GM12874 (cell line): ENCODE results near the gene FGFRL1.

Experiments used
- CTCF ChIP-seq: IDR thresholded peaks from 2 replicates; pipeline ENCODE4 v1.5.1; 2011; ENCODE audit warnings: low read depth, mild to moderate bottlenecking, control low read depth, low read length, moderate library complexity; ENCODE audit not compliant: insufficient read depth

The FGFRL1 gene

GRCh38 chr4:1057403-1057745 is 45.9 kb downstream of the FGFRL1 start:
- TF ChIP-seq CTCF = no peak

DNA sequence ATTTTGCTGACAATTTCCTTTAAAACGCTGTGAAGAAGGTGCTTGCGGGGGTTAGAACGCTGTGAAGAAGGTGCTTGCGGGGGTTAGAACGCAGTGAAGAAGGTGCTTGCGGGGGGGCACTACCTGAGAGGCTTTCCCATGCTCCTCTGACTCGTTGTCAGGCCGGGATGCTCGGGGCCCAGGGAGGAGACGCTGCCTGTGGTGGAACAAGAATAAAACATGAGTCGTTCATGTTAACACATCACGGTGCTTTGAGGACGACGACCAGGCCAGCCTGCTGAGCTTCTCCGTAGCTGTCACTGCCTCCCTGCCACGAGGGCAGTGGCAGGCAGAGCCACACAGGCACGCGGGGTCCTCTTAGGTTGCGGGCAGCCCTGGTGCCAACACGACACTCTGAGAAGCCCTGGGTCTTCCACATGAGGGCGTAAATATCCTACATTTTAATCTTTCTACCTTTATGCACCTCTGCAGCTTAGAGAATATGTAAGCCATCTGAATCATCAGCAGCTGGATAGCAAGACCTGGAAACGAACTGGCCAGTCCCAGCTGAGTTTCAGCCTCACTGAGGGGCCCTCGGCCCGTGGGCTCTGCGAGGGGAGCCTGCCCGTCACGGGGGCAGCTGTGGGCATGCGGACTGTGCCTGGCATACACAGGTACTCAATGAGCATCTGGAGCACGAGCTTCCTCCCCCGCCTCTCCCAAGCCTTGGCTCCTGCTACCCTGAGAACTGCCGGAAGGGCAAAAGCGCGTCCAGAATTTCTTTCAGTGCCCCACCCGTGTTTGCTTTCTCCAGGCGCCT is 47.0 kb downstream of the FGFRL1 start:
- no peak for TF ChIP-seq CTCF

- TF ChIP-seq CTCF = no peak
These were observed 47.7 kb downstream of the FGFRL1 start for GRCh38 chr4:1058997-1059665.

DNA sequence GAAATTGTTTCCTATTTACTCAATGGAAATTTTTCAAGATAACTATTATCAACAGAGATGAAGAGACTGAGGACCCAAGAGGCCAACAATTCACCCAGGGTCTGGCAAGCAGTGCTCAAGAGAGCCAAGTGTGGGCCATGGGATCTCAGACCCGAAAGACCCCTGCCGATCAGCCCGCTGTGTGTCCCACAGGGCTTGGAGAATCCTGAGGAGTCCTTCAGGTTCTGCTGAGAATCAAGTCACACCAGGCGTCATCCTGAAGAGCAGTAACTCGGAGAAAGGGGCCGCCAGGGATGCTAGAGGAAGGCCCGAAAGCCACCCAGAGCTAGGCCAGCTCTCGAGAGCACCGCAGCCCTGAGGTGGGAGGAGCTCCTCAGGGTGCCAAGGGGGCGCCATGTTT is 48.7 kb downstream of the FGFRL1 start:
- TF ChIP-seq CTCF = no peak

- no peak for TF ChIP-seq CTCF
These were observed 49.2 kb downstream of the FGFRL1 start for GRCh38 chr4:1060621-1061020.

- TF ChIP-seq CTCF = no peak
These were observed 49.8 kb downstream of the FGFRL1 start for GRCh38 chr4:1061056-1061700.

DNA sequence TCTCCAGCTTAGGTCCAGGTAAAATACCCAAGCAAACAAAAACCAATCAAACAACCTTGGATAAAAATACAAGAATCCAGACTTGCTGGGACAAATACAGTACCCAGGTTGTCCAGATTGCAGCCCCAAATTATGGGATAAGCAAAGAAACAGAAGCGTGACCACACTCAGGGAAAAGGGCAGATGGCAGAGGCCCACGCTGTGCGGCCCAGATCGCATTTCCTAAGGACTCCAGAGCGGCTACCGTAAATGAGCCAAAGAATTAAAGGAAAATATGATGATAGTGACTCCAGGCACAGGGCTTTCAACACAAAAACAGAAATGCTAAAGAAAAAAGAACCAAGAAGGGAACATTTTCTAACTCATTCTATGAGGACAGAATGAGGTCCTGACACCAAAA is 50.3 kb downstream of the FGFRL1 start:
- TF ChIP-seq CTCF = no peak
